WERI-Rb-1 (cell line): Measurements from ENCODE around the gene PLCL1.

ENCODE experiments used
- DNase-seq: peaks from one replicate; pipeline ENCODE4 v3.0.0-alpha.2; 2020
- H3K27ac ChIP-seq: fragments of 250-450 bp; sonication (Bioruptor Pico); 2 replicates; pipeline ENCODE4 v1.5.1; 2020; ENCODE audit warnings: mild to moderate bottlenecking, moderate library complexity
- H3K27me3 ChIP-seq: fragments of 250-450 bp; sonication (Bioruptor Pico); 2 replicates; pipeline ENCODE4 v1.5.1; 2021; ENCODE audit warnings: mild to moderate bottlenecking, low read depth, moderate library complexity; ENCODE audit not compliant: insufficient read depth, severe bottlenecking
- H3K36me3 ChIP-seq: fragments of 250-450 bp; sonication (Bioruptor Pico); 2 replicates; pipeline ENCODE4 v1.5.1; 2020; ENCODE audit warnings: mild to moderate bottlenecking, moderate library complexity
- H3K4me3 ChIP-seq: 2 replicates; pipeline ENCODE4 v1.5.1; 2011; ENCODE audit warnings: low read depth, mild to moderate bottlenecking, control low read depth, low read length
- H3K9me3 ChIP-seq: fragments of 250-450 bp; sonication (Bioruptor Pico); 2 replicates; pipeline ENCODE4 v1.5.1; 2021; ENCODE audit warnings: mild to moderate bottlenecking, moderate library complexity; ENCODE audit not compliant: severe bottlenecking
- TF ChIP-seq, protein P1 (sequence below): IDR thresholded peaks from 2 replicates; pipeline ENCODE4 v1.5.1; 2011; ENCODE audit warnings: low read depth, mild to moderate bottlenecking, control low read depth, inconsistent platforms, low read length

Gene PLCL1

DNA sequence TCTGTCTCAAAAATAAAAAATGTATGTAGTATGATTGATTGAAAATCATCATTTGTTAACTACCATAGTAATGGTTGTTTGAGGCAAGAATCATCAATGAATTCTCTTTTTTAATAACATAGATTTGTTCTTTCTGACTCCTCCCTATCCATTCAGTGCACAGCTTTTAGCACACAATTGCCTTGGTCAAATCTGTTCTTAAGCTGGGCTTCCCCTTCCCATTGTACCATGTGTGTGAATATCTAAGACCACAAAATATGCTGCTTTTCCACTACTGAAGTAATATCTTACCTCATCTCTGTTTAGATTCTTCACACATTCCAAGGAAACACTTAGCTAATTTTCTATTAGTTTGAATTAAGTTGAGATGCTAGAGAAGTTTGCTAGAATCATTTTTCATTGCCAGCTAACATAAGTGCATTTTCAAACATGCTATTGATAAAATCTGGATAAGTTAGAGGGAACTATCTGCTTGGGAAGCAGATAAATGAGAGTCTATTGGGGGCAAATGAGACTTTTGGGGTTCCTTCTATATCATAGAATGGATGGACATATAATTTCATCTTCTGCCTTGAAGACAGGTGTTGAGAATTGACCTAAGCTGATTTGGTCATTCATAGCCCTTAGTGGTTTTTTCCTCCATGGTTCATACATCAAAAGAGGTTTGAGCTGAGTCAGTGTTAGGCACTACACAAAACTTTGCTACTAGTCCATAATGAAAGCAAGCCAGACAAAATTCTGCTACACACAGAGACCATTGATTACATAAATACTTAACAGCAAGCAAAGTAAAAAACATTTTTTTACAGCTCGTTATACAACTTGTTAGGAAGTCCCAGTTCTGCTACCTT is 231.9 kb downstream of the PLCL1 start:
- Histone ChIP-seq H3K27ac (no peak overlapping the region), H3K9me3 (no peaks in the 10 kb centered on the region), H3K4me3 (no peak overlapping the region), H3K27me3 (no peaks in the 10 kb centered on the region), H3K36me3 (no peaks in the 10 kb centered on the region)
- TF ChIP-seq, protein P1, sequence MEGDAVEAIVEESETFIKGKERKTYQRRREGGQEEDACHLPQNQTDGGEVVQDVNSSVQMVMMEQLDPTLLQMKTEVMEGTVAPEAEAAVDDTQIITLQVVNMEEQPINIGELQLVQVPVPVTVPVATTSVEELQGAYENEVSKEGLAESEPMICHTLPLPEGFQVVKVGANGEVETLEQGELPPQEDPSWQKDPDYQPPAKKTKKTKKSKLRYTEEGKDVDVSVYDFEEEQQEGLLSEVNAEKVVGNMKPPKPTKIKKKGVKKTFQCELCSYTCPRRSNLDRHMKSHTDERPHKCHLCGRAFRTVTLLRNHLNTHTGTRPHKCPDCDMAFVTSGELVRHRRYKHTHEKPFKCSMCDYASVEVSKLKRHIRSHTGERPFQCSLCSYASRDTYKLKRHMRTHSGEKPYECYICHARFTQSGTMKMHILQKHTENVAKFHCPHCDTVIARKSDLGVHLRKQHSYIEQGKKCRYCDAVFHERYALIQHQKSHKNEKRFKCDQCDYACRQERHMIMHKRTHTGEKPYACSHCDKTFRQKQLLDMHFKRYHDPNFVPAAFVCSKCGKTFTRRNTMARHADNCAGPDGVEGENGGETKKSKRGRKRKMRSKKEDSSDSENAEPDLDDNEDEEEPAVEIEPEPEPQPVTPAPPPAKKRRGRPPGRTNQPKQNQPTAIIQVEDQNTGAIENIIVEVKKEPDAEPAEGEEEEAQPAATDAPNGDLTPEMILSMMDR, result no peak
- no peak for DNase-seq

DNA sequence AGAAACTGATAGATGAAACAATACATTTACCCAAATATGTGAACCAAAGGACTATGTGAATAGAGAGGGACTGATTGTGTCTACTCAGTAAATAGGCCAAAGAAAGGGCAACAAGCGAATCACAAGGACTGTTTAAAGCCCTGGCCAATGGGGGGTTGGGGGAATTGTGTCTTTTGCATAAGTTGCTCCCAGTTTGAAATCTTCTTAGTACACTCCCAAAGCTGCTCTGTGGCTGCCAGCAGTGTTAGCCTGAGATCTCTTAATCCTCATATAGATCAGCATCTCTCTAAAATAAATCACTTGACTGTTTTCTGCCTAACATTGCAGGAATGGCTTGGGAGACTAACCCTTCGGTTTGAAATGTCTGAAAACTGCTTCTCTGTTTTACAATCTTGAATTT is 236.4 kb downstream of the PLCL1 start:
- H3K27ac ChIP-seq, result no peak overlapping the region
- no peak overlapping the region for H3K4me3 ChIP-seq
- H3K27me3 ChIP-seq, result no peaks in the 10 kb centered on the region
- TF ChIP-seq, protein P1, result no peak
- peak; percentile 85 for DNase-seq
- no peaks in the 10 kb centered on the region for H3K36me3 ChIP-seq
- no peaks in the 10 kb centered on the region for H3K9me3 ChIP-seq

DNA sequence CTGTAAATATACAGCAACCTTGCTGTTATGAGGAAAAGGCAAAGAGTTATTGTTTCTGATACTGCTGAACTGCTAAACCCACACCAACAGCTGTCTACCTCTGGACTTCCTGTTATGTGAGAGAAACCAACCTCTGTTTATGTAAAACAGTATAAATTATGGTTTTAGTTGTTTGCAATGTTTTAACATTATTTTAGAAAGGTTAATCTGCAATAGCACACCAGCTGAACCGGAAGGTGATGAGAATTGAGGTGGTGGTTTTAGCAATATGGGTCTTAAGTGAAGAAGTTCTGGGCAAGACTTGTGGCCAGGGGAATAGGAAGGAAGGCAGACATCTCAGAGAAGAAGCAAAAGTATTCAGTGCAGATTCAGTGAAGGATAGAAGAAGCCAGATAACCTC is 237.8 kb downstream of the PLCL1 start:
- H3K27ac ChIP-seq, result no peak overlapping the region
- no peaks in the 10 kb centered on the region for H3K9me3 ChIP-seq
- no peaks in the 10 kb centered on the region for H3K27me3 ChIP-seq
- no peaks in the 10 kb centered on the region for H3K36me3 ChIP-seq
- TF ChIP-seq, protein P1, result no peak
- DNase-seq, result no peak
- H3K4me3 ChIP-seq, result no peak overlapping the region

DNA sequence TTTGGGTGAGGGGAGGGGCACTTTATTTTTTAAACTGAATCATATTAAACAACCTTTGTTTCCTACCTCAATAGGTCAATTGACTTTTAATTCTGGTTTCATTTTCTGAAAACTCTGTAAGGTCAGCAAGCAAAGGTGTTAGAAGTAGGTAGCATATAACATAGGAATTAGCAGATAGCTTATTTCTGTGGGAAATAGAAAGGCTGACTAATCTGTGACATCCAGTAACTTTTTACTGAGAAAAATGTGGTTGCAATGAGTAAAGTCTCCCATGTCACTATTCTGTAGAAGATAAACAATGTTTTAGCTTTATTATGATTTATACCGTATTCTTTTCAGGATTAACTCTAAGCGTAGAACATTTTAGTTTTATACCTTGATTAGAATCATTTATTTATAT is 240.4 kb downstream of the PLCL1 start:
- no peaks in the 10 kb centered on the region for H3K36me3 ChIP-seq
- TF ChIP-seq, protein P1, result no peak
- no peak for DNase-seq
- H3K9me3 ChIP-seq, result no peaks in the 10 kb centered on the region
- H3K27ac ChIP-seq, result no peak overlapping the region
- H3K27me3 ChIP-seq, result no peaks in the 10 kb centered on the region
- no peak overlapping the region for H3K4me3 ChIP-seq

DNA sequence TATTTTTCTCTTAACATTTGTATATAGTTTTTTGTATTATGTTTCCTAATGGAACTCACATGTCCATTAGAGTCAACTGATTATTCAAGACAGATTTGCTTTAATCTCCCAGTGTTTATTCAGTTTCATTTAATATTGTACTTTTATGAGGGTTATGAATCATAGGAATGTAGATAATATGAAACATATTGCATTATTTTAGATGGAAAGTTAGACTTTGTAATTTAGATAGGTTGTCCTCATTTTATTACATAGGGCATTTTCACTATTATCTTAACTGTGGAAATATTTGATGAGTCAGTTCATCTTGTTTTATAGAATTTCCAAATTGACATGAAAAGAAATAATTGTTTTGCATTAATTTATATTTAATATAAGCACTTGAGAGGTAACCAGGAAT is 240.8 kb downstream of the PLCL1 start:
- Histone ChIP-seq H3K4me3 (no peak overlapping the region), H3K9me3 (no peaks in the 10 kb centered on the region)

More for the DNA sequence above, 240.8 kb downstream of the PLCL1 start:
- no peaks in the 10 kb centered on the region for H3K27me3 ChIP-seq
- TF ChIP-seq, protein P1, result no peak
- DNase-seq, result no peak
- H3K27ac ChIP-seq, result no peak overlapping the region
- no peaks in the 10 kb centered on the region for H3K36me3 ChIP-seq
